Astrocyte (in vitro differentiated cells and primary cell): ENCODE data around the gene KCNJ16. TPM values are rescaled to one million over a fixed set of nuclear protein-coding genes. Genes with fewer than 3 reads are reported as not detected.

Experiments
- DNase-seq: peaks from one replicate; pipeline ENCODE4 v3.0.0-alpha.2; 2010; ENCODE audit warnings: low read depth
- FAIRE-seq: peaks from 2 replicates; lab custom pipeline; 2011; peaks lifted over from hg19 to GRCh38; lab: Jason Lieb, UNC
- H2AFZ ChIP-seq: 2 replicates; pipeline ENCODE4 v1.6.0; 2012; ENCODE audit warnings: low read depth, low read length, inconsistent platforms
- H3K27ac ChIP-seq: 2 replicates; pipeline ENCODE4 v1.5.1; 2011; ENCODE audit warnings: low read depth, low read length, inconsistent platforms
- H3K27me3 ChIP-seq: 2 replicates; pipeline ENCODE4 v1.6.0; 2011; ENCODE audit warnings: low read length, inconsistent platforms; ENCODE audit not compliant: insufficient read depth
- H3K36me3 ChIP-seq: 2 replicates; pipeline ENCODE4 v1.5.1; 2011; ENCODE audit warnings: low read length, inconsistent platforms; ENCODE audit not compliant: insufficient read depth
- H3K4me1 ChIP-seq: 2 replicates; pipeline ENCODE4 v1.5.1; 2011; ENCODE audit warnings: low read length, inconsistent platforms; ENCODE audit not compliant: insufficient read depth
- H3K4me2 ChIP-seq: 2 replicates; pipeline ENCODE4 v1.6.0; 2012; ENCODE audit warnings: low read length, inconsistent platforms
- H3K4me3 ChIP-seq: 2 replicates; pipeline ENCODE4 v1.5.1; 2011; ENCODE audit warnings: low read depth, mild to moderate bottlenecking, low read length, inconsistent platforms; ENCODE audit not compliant: insufficient read depth
- H3K79me2 ChIP-seq: 2 replicates; pipeline ENCODE4 v1.6.0; 2012; ENCODE audit warnings: mild to moderate bottlenecking, low read length, inconsistent platforms; ENCODE audit not compliant: insufficient read depth
- H3K9ac ChIP-seq: 2 replicates; pipeline ENCODE4 v1.6.0; 2012; ENCODE audit warnings: mild to moderate bottlenecking, low read length, inconsistent platforms
- H3K9me3 ChIP-seq: 2 replicates; pipeline ENCODE4 v1.5.1; 2012; ENCODE audit warnings: low read depth, mild to moderate bottlenecking, low read length, inconsistent platforms; ENCODE audit not compliant: insufficient read depth
- H4K20me1 ChIP-seq: 2 replicates; pipeline ENCODE4 v1.6.0; 2012; ENCODE audit warnings: low read length, inconsistent platforms; ENCODE audit not compliant: insufficient read depth
- H3K27ac Mint-ChIP-seq: one replicate; pipeline ENCODE4 v1.8.0; 2021; ENCODE audit warnings: mild to moderate bottlenecking, mixed read lengths; ENCODE audit not compliant: unreplicated experiment
- H3K27me3 Mint-ChIP-seq: one replicate; pipeline ENCODE4 v1.8.0; 2021; ENCODE audit warnings: low read depth, mixed read lengths; ENCODE audit not compliant: unreplicated experiment
- H3K36me3 Mint-ChIP-seq: one replicate; pipeline ENCODE4 v1.8.0; 2021; ENCODE audit warnings: low read depth, mixed read lengths; ENCODE audit not compliant: unreplicated experiment
- H3K4me1 Mint-ChIP-seq: one replicate; pipeline ENCODE4 v1.8.0; 2021; ENCODE audit warnings: low read depth, mixed read lengths; ENCODE audit not compliant: unreplicated experiment
- H3K4me3 Mint-ChIP-seq: one replicate; pipeline ENCODE4 v1.8.0; 2021; ENCODE audit warnings: mild to moderate bottlenecking, moderate library complexity, mixed read lengths; ENCODE audit not compliant: unreplicated experiment
- H3K9me3 Mint-ChIP-seq: one replicate; pipeline ENCODE4 v1.8.0; 2021; ENCODE audit warnings: mild to moderate bottlenecking, mixed read lengths; ENCODE audit not compliant: unreplicated experiment
- CTCF ChIP-seq: IDR thresholded peaks from 2 replicates; pipeline ENCODE4 v1.5.1; 2011; ENCODE audit warnings: low read depth, mild to moderate bottlenecking, inconsistent platforms, low read length, moderate library complexity; ENCODE audit not compliant: insufficient read depth
- EZH2 ChIP-seq: IDR thresholded peaks from 2 replicates; pipeline ENCODE4 v1.6.1; 2012; ENCODE audit warnings: mild to moderate bottlenecking, low read length, inconsistent platforms; ENCODE audit not compliant: insufficient read depth
- total RNA-seq: library from RNA; stranded (reverse); gene quantifications from 2 replicates; pipeline ENCODE4 v1.2.1, GENCODE V29; 2021

The KCNJ16 gene
- total RNA-seq, 1 donor from 2014 or later = 0.73 TPM

- H3K4me1 ChIP-seq = peaks cover 5% of the 10 kb centered on the region
- no peaks in the 10 kb centered on the region for H3K27me3 ChIP-seq
- H3K36me3 Mint-ChIP-seq = no peaks in the 10 kb centered on the region
- DNase-seq (no peak), FAIRE-seq (no peak)
- no peak overlapping the region for H3K4me3 ChIP-seq
- no peaks in the 10 kb centered on the region for H3K27me3 Mint-ChIP-seq
- no peaks in the 10 kb centered on the region for H4K20me1 ChIP-seq
- peaks cover 4% of the 10 kb centered on the region for H3K4me1 Mint-ChIP-seq
- no peak overlapping the region for H3K27ac ChIP-seq
- TF ChIP-seq CTCF (no peak), EZH2 (no peak)
- H3K4me3 Mint-ChIP-seq = no peak overlapping the region
- H3K9me3 ChIP-seq = no peaks in the 10 kb centered on the region
- H3K4me2 ChIP-seq = no peak overlapping the region
- H3K9ac ChIP-seq = no peak overlapping the region
- H3K9me3 Mint-ChIP-seq = no peaks in the 10 kb centered on the region
- H3K79me2 ChIP-seq = peaks cover 22% of the 10 kb centered on the region
- no peaks in the 10 kb centered on the region for H3K36me3 ChIP-seq
- H3K27ac Mint-ChIP-seq = no peak overlapping the region
- H2AFZ ChIP-seq = no peak overlapping the region
Measured at GRCh38 chr17:70166615-70167014, 91.6 kb downstream of the KCNJ16 start.

- Mint-ChIP-seq H3K27me3 (no peaks in the 10 kb centered on the region), H3K4me1 (peaks cover 16% of the 10 kb centered on the region), H3K9me3 (no peaks in the 10 kb centered on the region), H3K4me3 (peak overlapping the region; percentile 94), H3K27ac (peak overlapping the region; percentile 87), H3K36me3 (no peaks in the 10 kb centered on the region)
- peaks cover 31% of the 10 kb centered on the region for H3K79me2 ChIP-seq
- no peaks in the 10 kb centered on the region for H3K27me3 ChIP-seq
- H3K9ac ChIP-seq = peak overlapping the region; percentile 82
- no peaks in the 10 kb centered on the region for H4K20me1 ChIP-seq
- no peaks in the 10 kb centered on the region for H3K36me3 ChIP-seq
- H3K4me1 ChIP-seq = peaks cover 12% of the 10 kb centered on the region
- no peaks in the 10 kb centered on the region for H3K9me3 ChIP-seq
- peak; percentile 69 for TF ChIP-seq CTCF
- no peak for TF ChIP-seq EZH2
- peak overlapping the region; percentile 68 for H2AFZ ChIP-seq
- DNase-seq = peak; percentile 70
- FAIRE-seq = no peak
- peak overlapping the region; percentile 87 for H3K4me3 ChIP-seq
- peak overlapping the region; percentile 58 for H3K27ac ChIP-seq
- H3K4me2 ChIP-seq = peak overlapping the region; percentile 99
Measured at GRCh38 chr17:70168044-70168976, 93.3 kb downstream of the KCNJ16 start.
